IPS-NIHi7 (cell line): ENCODE measurements around the gene PIAS4.
"Not testable (repeated sequence)": the region's sequence is repeated elsewhere in the genome, so short reads cannot be mapped to it uniquely, and the experiment has no call there.

ENCODE experiments used
- DNase-seq: peaks from one replicate; pipeline ENCODE4 v3.0.0; 2012; ENCODE audit warnings: mixed read lengths; ENCODE audit errors: extremely low spot score

Gene PIAS4

GRCh38 chr19:4007021-4007835, at the start of gene PIAS4:
Gene PIAS4 (plus strand): TSS chr19:4007736. CDS start chr19:4007761, 25 bp downstream.
- DNase-seq: peak; percentile 100

- no peak for DNase-seq
These were observed 48.4 kb upstream of the PIAS4 start for GRCh38 chr19:3958836-3959765.

GRCh38 chr19:3959766-3960131, 47.8 kb upstream of the PIAS4 start:
- DNase-seq: no peak

- no peak for DNase-seq
These were observed 46.5 kb upstream of the PIAS4 start for GRCh38 chr19:3961007-3961406.

GRCh38 chr19:3963458-3964255, 43.9 kb upstream of the PIAS4 start:
- DNase-seq: no peak

- no peak for DNase-seq
These were observed 43.0 kb upstream of the PIAS4 start for GRCh38 chr19:3964256-3965194.

GRCh38 chr19:3966051-3967017, 41.2 kb upstream of the PIAS4 start:
- no peak for DNase-seq

- not testable (repeated sequence) for DNase-seq
These were observed 39.6 kb upstream of the PIAS4 start for GRCh38 chr19:3967983-3968382.

- peak; percentile 85 for DNase-seq
These were observed 38.7 kb upstream of the PIAS4 start for GRCh38 chr19:3968556-3969434.

GRCh38 chr19:3969435-3970312, 37.9 kb upstream of the PIAS4 start:
- DNase-seq: no peak

GRCh38 chr19:3970313-3970807, 37.2 kb upstream of the PIAS4 start:
- no peak for DNase-seq

- DNase-seq: peak; percentile 93
These were observed 36.5 kb upstream of the PIAS4 start, which contains the start of gene DAPK3 for GRCh38 chr19:3970808-3971598. Gene DAPK3 (minus strand): TSS chr19:3971099. CDS start chr19:3969735, 1,364 bp downstream.

- no peak for DNase-seq
These were observed 32.4 kb upstream of the PIAS4 start for GRCh38 chr19:3975144-3975543.

GRCh38 chr19:3975637-3976087, 31.9 kb upstream of the PIAS4 start:
- no peak for DNase-seq

- no peak for DNase-seq
These were observed 30.9 kb upstream of the PIAS4 start for GRCh38 chr19:3976495-3977241.
